ENCODE results near the gene WNT16.
"Not testable (repeated sequence)": the region's sequence is repeated elsewhere in the genome, so short reads cannot be mapped to it uniquely, and the experiment has no call there.

Gene WNT16

DNA sequence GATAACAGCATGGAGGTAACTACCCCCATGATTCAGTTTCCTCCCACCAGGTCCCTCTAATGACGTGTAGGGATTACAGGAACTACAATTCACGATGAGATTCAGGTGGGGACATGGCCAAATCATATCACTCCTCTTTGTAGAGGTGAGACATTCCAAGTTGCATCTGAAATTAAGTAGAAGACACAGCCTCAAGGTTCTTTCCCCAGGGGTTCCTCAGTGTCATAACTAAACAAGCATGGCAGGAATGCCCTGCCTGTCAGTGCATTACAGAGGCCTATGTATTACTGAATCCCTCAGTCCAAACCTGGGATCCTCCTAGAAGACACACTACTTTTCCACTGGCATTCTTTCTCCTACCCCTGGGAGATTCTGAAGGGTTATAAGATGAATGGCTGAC is 42.6 kb upstream of the WNT16 start:
- no peak overlapping the region for H3K4me3 ChIP-seq (ENCODE audit: low read depth, low read length)
- TF ChIP-seq, protein P1, sequence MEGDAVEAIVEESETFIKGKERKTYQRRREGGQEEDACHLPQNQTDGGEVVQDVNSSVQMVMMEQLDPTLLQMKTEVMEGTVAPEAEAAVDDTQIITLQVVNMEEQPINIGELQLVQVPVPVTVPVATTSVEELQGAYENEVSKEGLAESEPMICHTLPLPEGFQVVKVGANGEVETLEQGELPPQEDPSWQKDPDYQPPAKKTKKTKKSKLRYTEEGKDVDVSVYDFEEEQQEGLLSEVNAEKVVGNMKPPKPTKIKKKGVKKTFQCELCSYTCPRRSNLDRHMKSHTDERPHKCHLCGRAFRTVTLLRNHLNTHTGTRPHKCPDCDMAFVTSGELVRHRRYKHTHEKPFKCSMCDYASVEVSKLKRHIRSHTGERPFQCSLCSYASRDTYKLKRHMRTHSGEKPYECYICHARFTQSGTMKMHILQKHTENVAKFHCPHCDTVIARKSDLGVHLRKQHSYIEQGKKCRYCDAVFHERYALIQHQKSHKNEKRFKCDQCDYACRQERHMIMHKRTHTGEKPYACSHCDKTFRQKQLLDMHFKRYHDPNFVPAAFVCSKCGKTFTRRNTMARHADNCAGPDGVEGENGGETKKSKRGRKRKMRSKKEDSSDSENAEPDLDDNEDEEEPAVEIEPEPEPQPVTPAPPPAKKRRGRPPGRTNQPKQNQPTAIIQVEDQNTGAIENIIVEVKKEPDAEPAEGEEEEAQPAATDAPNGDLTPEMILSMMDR (IDR thresholded peaks at IDR 0.05; ENCODE audit: insufficient read depth, low read depth, low read length, missing control alignments): no peak
- DNase-seq (ENCODE audit: low read depth): no peak

DNA sequence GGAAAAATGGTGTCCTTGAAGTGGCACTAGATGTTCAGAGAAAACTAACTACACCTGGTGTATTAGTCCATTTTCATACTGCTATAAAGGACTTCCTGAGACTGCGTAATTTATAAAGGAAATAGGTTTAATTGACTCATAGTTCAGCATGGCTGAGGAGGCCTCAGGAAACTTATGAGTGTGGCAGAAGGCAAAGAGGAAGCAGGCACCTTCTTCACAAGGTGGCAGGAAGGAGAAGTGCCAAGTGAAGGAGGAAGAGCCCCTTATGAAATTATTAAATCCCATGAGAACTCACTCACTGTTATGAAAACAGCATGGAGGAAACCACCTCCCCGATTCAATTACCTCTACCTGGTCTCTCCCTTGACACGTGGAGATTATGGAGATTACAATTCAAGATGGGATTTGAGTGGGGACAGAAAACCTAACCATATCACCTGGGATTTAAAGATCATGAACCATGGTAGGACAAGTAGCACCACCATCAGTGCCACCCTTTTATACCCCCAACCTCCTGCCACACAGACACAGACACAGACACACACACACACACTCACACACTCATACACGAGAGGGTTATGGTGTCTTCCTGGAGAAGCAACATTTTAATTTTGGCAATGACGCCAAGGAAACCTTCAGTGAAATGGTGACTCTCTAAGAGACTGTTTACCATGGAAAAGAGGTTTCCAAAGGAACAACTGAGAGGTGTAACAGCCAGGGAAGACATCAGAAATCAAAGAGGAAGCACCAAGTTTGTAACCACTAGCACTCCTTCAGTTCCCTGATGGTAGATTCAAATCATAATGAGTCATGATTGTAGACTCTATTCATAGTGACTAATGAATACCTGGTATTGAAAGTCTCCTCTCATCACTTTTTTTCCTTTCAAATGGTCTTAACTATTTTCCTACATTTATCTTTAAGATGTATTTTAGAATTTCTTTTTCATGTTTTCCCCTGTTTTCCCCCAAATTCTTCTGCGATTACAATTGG is 41.8 kb upstream of the WNT16 start:
- TF ChIP-seq, protein P1 (IDR thresholded peaks at IDR 0.05; ENCODE audit: insufficient read depth, low read depth, low read length, missing control alignments): no peak
- no peak overlapping the region for H3K4me3 ChIP-seq (ENCODE audit: low read depth, low read length)
- no peak for DNase-seq (ENCODE audit: low read depth)

DNA sequence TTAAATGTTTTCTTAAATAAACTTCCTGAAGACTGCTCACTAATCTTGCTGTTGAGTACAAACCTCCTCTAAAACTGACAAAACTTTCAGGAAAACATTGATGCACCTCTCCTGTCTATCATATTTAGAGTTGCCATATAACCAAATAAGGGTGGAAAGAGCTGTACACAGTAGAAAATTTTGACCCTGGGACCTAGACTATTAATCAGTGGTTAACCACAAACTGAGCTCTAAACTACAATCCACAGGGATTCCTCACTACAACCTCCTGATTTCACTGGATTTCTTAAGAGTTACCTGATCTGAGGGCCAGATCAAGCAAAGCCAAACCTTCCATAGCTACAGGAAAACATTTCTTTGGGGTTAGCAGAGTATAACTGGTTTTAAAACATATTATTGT is 39.9 kb upstream of the WNT16 start:
- TF ChIP-seq, protein P1 (IDR thresholded peaks at IDR 0.05; ENCODE audit: insufficient read depth, low read depth, low read length, missing control alignments): no peak
- no peak overlapping the region for H3K4me3 ChIP-seq (ENCODE audit: low read depth, low read length)
- DNase-seq (ENCODE audit: low read depth): no peak

DNA sequence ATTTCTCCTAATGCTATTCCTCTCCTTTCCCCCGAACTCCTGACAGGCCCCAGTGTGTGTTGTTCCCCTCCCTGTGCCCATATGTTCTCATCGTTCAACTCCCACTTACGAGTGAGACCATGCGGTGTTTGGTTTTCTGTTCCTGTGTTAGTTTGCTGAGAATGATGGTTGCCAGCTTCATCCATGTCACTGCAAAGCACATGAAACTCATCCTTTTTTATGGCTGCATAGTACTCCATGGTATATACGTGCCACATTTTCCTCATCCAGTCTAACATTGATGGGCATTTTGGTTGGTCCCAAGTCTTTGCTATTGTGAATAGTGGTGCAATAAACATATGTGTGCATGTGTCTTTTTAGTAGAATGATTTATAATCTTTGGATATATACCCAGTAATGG is 38.9 kb upstream of the WNT16 start:
- H3K4me3 ChIP-seq (ENCODE audit: low read depth, low read length): not testable (repeated sequence)

DNA sequence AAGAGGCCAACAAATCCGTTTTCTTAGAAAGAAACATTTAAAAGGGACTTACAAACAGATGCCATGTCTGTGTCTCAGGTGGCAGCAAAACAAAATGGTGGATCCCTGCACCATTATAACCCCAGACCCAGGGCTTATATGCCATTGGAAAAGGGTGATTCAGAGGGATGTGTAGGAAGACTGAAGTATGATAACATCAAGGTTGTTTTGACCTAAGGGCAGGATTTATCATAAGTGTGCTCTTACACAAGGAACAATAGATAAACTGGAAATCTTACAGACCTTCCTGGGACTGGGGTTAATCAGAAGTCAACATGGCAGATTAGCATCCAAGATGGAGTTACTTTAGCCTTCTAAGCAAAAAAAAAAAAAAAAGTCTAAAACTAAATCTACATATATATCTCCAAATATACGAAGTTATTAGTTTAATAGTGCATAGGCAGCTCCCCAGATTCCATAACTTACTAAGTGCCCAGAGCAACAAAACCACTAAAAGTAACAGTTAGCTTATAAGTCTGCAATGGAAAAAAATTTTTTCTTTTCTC is 34.3 kb upstream of the WNT16 start:
- H3K4me3 ChIP-seq (ENCODE audit: low read depth, low read length): no peak overlapping the region
- TF ChIP-seq, protein P1 (IDR thresholded peaks at IDR 0.05; ENCODE audit: insufficient read depth, low read depth, low read length, missing control alignments): no peak
- no peak for DNase-seq (ENCODE audit: low read depth)

More for the DNA sequence above, 38.9 kb upstream of the WNT16 start:
- not testable (repeated sequence) for DNase-seq (ENCODE audit: low read depth)

DNA sequence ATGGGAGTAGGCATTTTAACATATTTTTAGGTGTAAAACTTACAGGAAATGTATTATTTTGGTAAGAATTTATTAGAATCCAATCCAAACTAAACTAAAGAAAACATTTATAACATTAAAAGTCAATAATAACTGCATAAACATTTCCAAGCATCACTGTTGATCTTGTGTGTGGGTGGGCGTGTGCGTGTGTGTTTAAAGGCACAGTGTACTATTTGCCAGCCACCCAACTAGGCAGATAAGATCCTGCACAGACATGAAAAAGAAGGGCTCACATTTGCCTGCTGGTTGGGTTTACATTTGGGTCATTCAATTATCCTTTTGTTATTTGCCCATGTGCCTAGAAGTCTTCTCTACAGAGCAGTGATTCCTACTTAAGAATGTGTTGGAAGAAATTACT is 31.0 kb upstream of the WNT16 start:
- no peak for DNase-seq (ENCODE audit: low read depth)
- TF ChIP-seq, protein P1 (IDR thresholded peaks at IDR 0.05; ENCODE audit: insufficient read depth, low read depth, low read length, missing control alignments): no peak

DNA sequence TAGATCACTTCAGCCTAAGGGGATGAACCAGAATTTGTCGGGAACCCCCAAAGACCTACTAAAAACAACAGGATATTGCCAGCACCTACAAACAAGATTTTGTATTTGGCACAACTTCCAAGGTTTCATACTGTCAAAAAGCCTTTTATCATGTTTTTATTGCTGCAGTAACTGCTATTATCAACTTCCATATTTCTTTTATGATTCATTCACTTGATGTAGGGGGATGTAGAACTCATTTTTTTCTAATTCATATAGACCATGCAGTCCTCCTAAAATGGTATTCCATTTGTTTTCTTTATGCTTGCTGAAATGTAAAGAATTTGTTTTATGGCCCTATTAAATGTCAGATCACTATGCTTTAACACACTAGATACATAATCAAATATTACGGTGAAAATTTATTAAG is 30.0 kb upstream of the WNT16 start:
- no peak overlapping the region for H3K4me3 ChIP-seq (ENCODE audit: low read depth, low read length)
- no peak for DNase-seq (ENCODE audit: low read depth)
- TF ChIP-seq, protein P1 (IDR thresholded peaks at IDR 0.05; ENCODE audit: insufficient read depth, low read depth, low read length, missing control alignments): no peak

More for the DNA sequence above, 31.0 kb upstream of the WNT16 start:
- H3K4me3 ChIP-seq (ENCODE audit: low read depth, low read length): no peak overlapping the region

Data from GM12865 (cell line).